ENCODE results near the gene NDUFAF7. TPM values are rescaled to one million over a fixed set of nuclear protein-coding genes. Genes with fewer than 3 reads are reported as not detected.

Gene NDUFAF7
- total and polyA plus RNA-seq, 10 of the 15 experiments (the other 5 are each of a cell fraction or from before 2014, with no cell fraction given), result 16.6 to 39.5 (median 24.3) TPM

GRCh38 chr2:37262522-37262921 lies 31.1 kb downstream of the NDUFAF7 start (continued):
- TF ChIP-seq REST (IDR thresholded peaks at IDR 0.05; ENCODE audit: low read depth, low read length) (no peak), ZZZ3 (IDR thresholded peaks at IDR 0.05; ENCODE audit: control insufficient read depth, insufficient read length, low read depth) (no peak), SMARCA5 (IDR thresholded peaks at IDR 0.05) (no peak), EED (IDR thresholded peaks at IDR 0.05; ENCODE audit: low read depth) (no peak), YY1 (IDR thresholded peaks at IDR 0.05; ENCODE audit: low read depth, low read length) (no peak), HDAC6 (IDR thresholded peaks at IDR 0.05; ENCODE audit: unreplicated experiment) (no peak)

GRCh38 chr2:37263839-37264238 lies 32.4 kb downstream of the NDUFAF7 start:
- no peak for ATAC-seq
- H3K9me3 ChIP-seq (replicated peaks; ENCODE audit: control insufficient read depth, insufficient read depth, low read length), result no peaks in the 10 kb centered on the region
- FAIRE-seq, result no peak
- 92% methylated on average over 2 of the region's 2 CpGs for WGBS (ENCODE audit: insufficient coverage, insufficient replicate concordance, low lambda C conversion rate, missing lambda C conversion rate)
- no peak overlapping the region for H2AFZ ChIP-seq (ENCODE audit: control insufficient read depth, low read depth, low read length)
- no peak for DNase-seq (ENCODE audit: low read depth, low spot score)
- intact Hi-C loops (cut with micrococcal nuclease; ENCODE audit: unreplicated experiment), result no loop called here
- H3K4me1 ChIP-seq (ENCODE audit: control insufficient read depth, insufficient read depth, low read length), result no peaks in the 10 kb centered on the region
- in situ Hi-C loops (cut with MboI), result no loop called here
- TF ChIP-seq ELK1 (IDR thresholded peaks at IDR 0.05; ENCODE audit: low read depth, low read length) (no peak), MXI1 (IDR thresholded peaks at IDR 0.05; ENCODE audit: low read depth, low read length) (no peak), RAD21 (IDR thresholded peaks at IDR 0.05; ENCODE audit: insufficient read depth, low read depth, low read length) (0 out of 2 replicates have a peak, but pooled peaks have one; percentile 9), STAT1 (conservative IDR thresholded peaks at IDR 0.05) (no peak)
- no peaks in the 10 kb centered on the region for H3K27me3 ChIP-seq (replicated peaks in 1 of 2; ENCODE audit: control insufficient read depth in 2 of 2, insufficient read depth in 2 of 2, low read length in 1 of 2)
- no peak overlapping the region for H3K4me3 ChIP-seq
- ChIA-PET CTCF (interaction anchor here (1.6 to 3.3 kb wide), 2 partner anchors 84 to 95 kb away, joined by 3 to 10 read pairs; no protein-coding TSS in a partner anchor), RAD21 (ENCODE audit: unreplicated experiment) (no interaction called here), POLR2A (interaction anchor here (1.2 kb wide), 1 partner anchor 15 kb away, joined by 3 read pairs; no protein-coding TSS in a partner anchor), SMC1A (ENCODE audit: uncharacterized antibody, unreplicated experiment) (interaction anchor here (2.1 to 2.4 kb wide), 2 partner anchors 9 to 95 kb away, joined by 4 to 10 read pairs; no protein-coding TSS in a partner anchor)
- H3K79me2 ChIP-seq (ENCODE audit: control insufficient read depth, insufficient read depth, low read length), result no peaks in the 10 kb centered on the region
- no peak overlapping the region for H3K27ac ChIP-seq (ENCODE audit: control insufficient read depth, insufficient read depth)
- no peaks in the 10 kb centered on the region for H3K36me3 ChIP-seq (ENCODE audit: control insufficient read depth in 2 of 2, insufficient read depth in 2 of 2, low read length in 1 of 2)
- H3K9ac ChIP-seq (ENCODE audit: control insufficient read depth, insufficient read depth, low read length), result no peak overlapping the region
- no peak overlapping the region for H3K4me2 ChIP-seq (ENCODE audit: control insufficient read depth, insufficient read depth)
- no TSS peak for BruUV-seq (replicated peaks)
- no peaks in the 10 kb centered on the region for H4K20me1 ChIP-seq (ENCODE audit: control insufficient read depth, insufficient read depth)
